ENCODE results near the gene VWA7. TPM values are rescaled to one million over a fixed set of nuclear protein-coding genes. Genes with fewer than 3 reads are reported as not detected.
A peak's percentile ranks its signal among the peaks of the same experiment; 100 is the strongest.
"Not testable (repeated sequence)": the region's sequence is repeated elsewhere in the genome, so short reads cannot be mapped to it uniquely, and the experiment has no call there.

The VWA7 gene
- polyA plus RNA-seq, 1 of the 3 experiments (the other 2 are of a cell fraction): 0.56 TPM

DNA sequence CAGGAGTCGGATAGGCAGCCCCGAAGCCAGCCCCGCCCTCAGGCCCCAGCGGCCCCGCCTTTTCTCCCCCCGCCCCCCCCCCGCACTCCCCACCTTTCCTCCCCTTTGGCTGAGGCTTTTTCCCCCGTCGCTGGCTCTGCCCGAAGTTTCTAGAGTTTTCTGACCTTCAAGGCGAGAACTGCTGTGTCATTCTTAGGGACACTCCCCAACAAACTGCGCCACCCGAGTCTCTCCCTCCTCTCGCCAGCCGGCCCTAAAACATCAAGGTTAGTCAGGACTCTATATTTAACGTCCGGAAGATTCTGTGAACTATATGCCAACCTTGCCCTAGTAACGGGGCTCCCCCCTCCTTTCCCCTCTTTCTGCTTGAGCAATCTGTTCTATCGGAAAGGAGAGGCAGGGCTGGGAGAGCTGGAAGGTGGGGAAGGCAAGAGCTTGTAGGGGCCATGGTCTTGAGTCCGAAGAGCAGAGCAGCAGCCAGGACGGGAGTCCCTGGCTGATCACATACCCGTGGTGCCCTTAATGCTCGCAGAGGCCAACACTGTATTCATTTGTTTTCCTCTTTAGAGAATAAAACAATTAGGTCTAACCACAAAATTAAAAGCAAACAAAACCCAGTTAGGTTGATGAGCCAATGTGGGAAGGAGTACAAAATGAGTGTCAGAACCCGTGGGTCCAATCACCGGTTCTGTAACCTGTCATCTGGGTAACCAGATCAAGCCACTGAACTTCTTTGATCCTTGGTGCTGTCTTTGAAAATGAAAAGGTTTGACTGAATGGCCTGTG is 45.1 kb upstream of the VWA7 start (continued):
- TF ChIP-seq, protein P1, sequence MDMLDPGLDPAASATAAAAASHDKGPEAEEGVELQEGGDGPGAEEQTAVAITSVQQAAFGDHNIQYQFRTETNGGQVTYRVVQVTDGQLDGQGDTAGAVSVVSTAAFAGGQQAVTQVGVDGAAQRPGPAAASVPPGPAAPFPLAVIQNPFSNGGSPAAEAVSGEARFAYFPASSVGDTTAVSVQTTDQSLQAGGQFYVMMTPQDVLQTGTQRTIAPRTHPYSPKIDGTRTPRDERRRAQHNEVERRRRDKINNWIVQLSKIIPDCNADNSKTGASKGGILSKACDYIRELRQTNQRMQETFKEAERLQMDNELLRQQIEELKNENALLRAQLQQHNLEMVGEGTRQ (IDR thresholded peaks at IDR 0.05; ENCODE audit: borderline replicate concordance, low read depth, low read length): no peak
- no peak for TF ChIP-seq ELF1 (IDR thresholded peaks at IDR 0.05)
- no peak for TF ChIP-seq POLR2AphosphoS5 (IDR thresholded peaks at IDR 0.05; ENCODE audit: low read depth, low read length)
- TF ChIP-seq MXI1 (IDR thresholded peaks at IDR 0.05; ENCODE audit: low read depth, low read length): no peak

DNA sequence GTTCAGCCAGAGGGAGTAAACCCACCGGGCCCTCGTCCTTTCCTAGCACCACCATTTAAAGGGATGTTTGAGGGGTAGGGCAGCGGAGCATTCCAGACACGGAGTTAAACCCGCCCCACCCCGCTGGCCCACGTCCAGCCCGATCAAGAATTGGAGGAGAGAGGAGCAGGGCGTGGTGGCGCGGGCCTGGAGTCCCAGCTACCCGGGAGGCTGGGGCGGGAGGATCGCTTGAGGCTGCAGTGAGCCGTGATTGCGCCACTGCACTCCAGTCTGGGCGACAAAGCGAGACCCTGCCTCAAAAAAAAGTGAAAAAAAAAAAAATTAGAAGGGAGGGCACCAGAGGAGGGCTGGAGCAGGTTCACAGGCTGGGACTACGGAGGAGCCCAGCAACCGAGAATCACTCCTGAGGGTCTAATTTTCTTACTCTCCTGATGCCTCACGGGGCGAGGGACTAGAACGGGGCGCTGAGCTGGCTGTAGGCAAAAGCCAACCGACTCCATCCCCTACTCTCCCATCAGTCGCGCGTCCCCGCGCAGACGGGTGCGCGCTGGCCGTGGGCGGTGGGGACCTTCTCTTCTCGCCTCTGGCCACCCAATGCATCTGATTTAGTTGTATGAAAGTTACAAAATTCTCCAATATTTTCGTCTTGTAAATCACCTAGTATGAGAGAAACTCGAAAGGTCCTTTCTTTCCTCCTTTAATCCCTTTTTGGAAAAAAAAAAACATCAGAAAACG is 44.3 kb upstream of the VWA7 start:
- H3K9me3 ChIP-seq: no peaks in the 10 kb centered on the region
- H3K27ac ChIP-seq (ENCODE audit: low read depth in 2 of 2, low read length in 1 of 2): peak overlapping the region; percentile 48 to 64; a peak in 3 of 4 replicates
- peak; percentile 62 for DNase-seq
- peak overlapping the region; percentile 44; a peak in 3 of 4 replicates for H3K4me3 ChIP-seq (ENCODE audit: low read depth in 2 of 2, low read length in 1 of 2)
- peaks cover 7% of the 10 kb centered on the region for H3F3A ChIP-seq (replicated peaks; ENCODE audit: insufficient read depth)
- ChIA-PET CTCF (interaction anchor here (0.7 to 0.8 kb wide), 2 partner anchors 92 to 140 kb away, joined by 3 to 4 read pairs; partner anchors contain the start of genes DDAH2 and LY6G5C), POLR2A (no interaction called here)
- H3K9ac ChIP-seq: peak overlapping the region; percentile 45
- H3K9me2 ChIP-seq: no peaks in the 10 kb centered on the region
- TF ChIP-seq EP300 (IDR thresholded peaks at IDR 0.05; ENCODE audit: borderline replicate concordance in 1 of 2, low read depth in 1 of 2, low read length in 1 of 2): no peak
- 0 out of 2 replicates have a peak, but pooled peaks have one; percentile 42 for TF ChIP-seq TAF1 (IDR thresholded peaks at IDR 0.05; ENCODE audit: borderline replicate concordance, low read depth, low read length)
- no peak for TF ChIP-seq TEAD4 (IDR thresholded peaks at IDR 0.05; ENCODE audit: borderline replicate concordance, insufficient read depth)
- 0 out of 2 replicates have a peak, but pooled peaks have one; percentile 15 for TF ChIP-seq NRF1 (IDR thresholded peaks at IDR 0.05; ENCODE audit: low read depth, low read length)
- peaks cover 0 to 2% of the 10 kb centered on the region in 2 experiments; a peak in 1 of 4 replicates for H3K4me1 ChIP-seq (ENCODE audit: control insufficient read depth in 1 of 2, insufficient read depth in 2 of 2, low read depth in 1 of 2, low read length in 1 of 2)
- H3K27me3 ChIP-seq (ENCODE audit: insufficient read depth): no peaks in the 10 kb centered on the region
- peak overlapping the region; percentile 82 for H2AFZ ChIP-seq (ENCODE audit: low read depth)
- 6% methylated on average over 6 of the region's 39 CpGs for WGBS (ENCODE audit: low lambda C conversion rate)
- no peaks in the 10 kb centered on the region for H3K36me3 ChIP-seq (replicated peaks in 1 of 2; ENCODE audit: control insufficient read depth in 1 of 2, insufficient read depth in 2 of 2, low read length in 1 of 2)
- H3K79me2 ChIP-seq (ENCODE audit: insufficient read depth): peaks cover 10% of the 10 kb centered on the region
- peak overlapping the region; percentile 70 for H3K4me2 ChIP-seq
- no peaks in the 10 kb centered on the region for H4K20me1 ChIP-seq (ENCODE audit: insufficient read depth)

DNA sequence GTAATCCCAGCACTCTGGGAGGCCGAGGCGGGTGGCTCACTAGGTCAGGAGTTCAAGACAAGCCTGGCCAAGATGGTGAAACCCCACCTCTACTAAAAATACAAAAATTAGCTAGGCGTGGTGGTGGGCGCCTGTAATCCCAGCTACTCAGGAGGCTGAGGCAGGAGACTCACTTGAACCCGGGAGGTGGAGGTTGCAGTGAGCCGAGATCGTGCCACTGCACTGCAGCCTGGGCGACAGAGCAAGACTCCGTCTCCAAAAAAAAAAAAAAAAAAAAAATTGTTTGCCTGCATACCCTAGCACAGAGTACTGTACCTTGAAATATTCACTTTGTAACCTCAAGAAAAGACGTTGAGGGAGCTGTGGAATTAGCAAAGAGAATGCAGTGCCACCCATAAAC is 43.3 kb upstream of the VWA7 start:
- DNase-seq; H4K20me1 ChIP-seq (ENCODE audit: insufficient read depth); H3K27ac ChIP-seq (ENCODE audit: low read depth in 2 of 2, low read length in 1 of 2); H3K4me3 ChIP-seq (ENCODE audit: low read depth in 2 of 2, low read length in 1 of 2); H3K4me2 ChIP-seq; H2AFZ ChIP-seq (ENCODE audit: low read depth); H3K36me3 ChIP-seq (replicated peaks in 1 of 2; ENCODE audit: control insufficient read depth in 1 of 2, insufficient read depth in 2 of 2, low read length in 1 of 2); H3K9ac ChIP-seq; POLR2A ChIA-PET; H3K9me2 ChIP-seq; H3K9me3 ChIP-seq; H3K4me1 ChIP-seq (ENCODE audit: control insufficient read depth in 1 of 2, insufficient read depth in 2 of 2, low read depth in 1 of 2, low read length in 1 of 2); H3F3A ChIP-seq (replicated peaks; ENCODE audit: insufficient read depth); H3K27me3 ChIP-seq (ENCODE audit: insufficient read depth): not testable (repeated sequence)
- CTCF ChIA-PET: interaction anchor here (0.7 kb wide), 1 partner anchor 127 kb away, joined by 3 read pairs; no protein-coding TSS in a partner anchor
- WGBS (ENCODE audit: low lambda C conversion rate): 90% methylated on average over 10 of the region's 10 CpGs
- H3K79me2 ChIP-seq (ENCODE audit: insufficient read depth): peaks cover 10% of the 10 kb centered on the region

Measured in SK-N-SH (cell line).